Fibroblast of lung (primary cell): Measurements from ENCODE around the gene CALD1. TPM values are rescaled to one million over a fixed set of nuclear protein-coding genes. Genes with fewer than 3 reads are reported as not detected.

Experiments used
- DNase-seq, 2 donors: peaks; one replicate each; pipeline versions ENCODE4 v3.0.0 to v3.0.0-alpha.2; 2010; ENCODE audit warnings: low read depth in 2 of 2
- H2AFZ ChIP-seq: 2 replicates; pipeline ENCODE4 v1.5.1; 2012; ENCODE audit warnings: low read length, control low read depth, inconsistent platforms
- H3K27ac ChIP-seq: 2 replicates; pipeline ENCODE4 v1.5.1; 2011; ENCODE audit warnings: low read length, control low read depth; ENCODE audit not compliant: insufficient read depth
- H3K27me3 ChIP-seq: 2 replicates; pipeline ENCODE4 v1.5.1; 2011; ENCODE audit warnings: mild to moderate bottlenecking, low read length; ENCODE audit not compliant: control insufficient read depth, insufficient read depth
- H3K36me3 ChIP-seq: 2 replicates; pipeline ENCODE4 v1.5.1; 2011; ENCODE audit warnings: low read length; ENCODE audit not compliant: control insufficient read depth, insufficient read depth
- H3K4me1 ChIP-seq: 2 replicates; pipeline ENCODE4 v1.5.1; 2011; ENCODE audit warnings: low read length; ENCODE audit not compliant: control insufficient read depth, insufficient read depth; ENCODE audit errors: extremely low read depth
- H3K4me2 ChIP-seq: 2 replicates; pipeline ENCODE4 v1.5.1; 2011; ENCODE audit warnings: low read length, control low read depth; ENCODE audit not compliant: insufficient read depth; ENCODE audit errors: extremely low read depth
- H3K4me3 ChIP-seq, 4 experiments: fragments of 200-600 bp in 1 of 4; sonication (generic) in 1 of 4; replicated peaks in 1 of 4; 2 replicates each; pipeline ENCODE4 v1.5.1; 2011 to 2016; ENCODE audit warnings: low read length in 4 of 4, low read depth in 3 of 4, mild to moderate bottlenecking in 3 of 4, control low read depth in 2 of 4, inconsistent platforms in 1 of 4, mixed read lengths in 1 of 4; ENCODE audit not compliant: insufficient read depth in 1 of 4; ENCODE audit errors: control extremely low read depth in 1 of 4
- H3K79me2 ChIP-seq: 2 replicates; pipeline ENCODE4 v1.5.1; 2012; ENCODE audit warnings: mild to moderate bottlenecking, low read length, inconsistent platforms; ENCODE audit not compliant: control insufficient read depth, insufficient read depth
- H3K9ac ChIP-seq: 2 replicates; pipeline ENCODE4 v1.5.1; 2011; ENCODE audit warnings: mild to moderate bottlenecking, low read length, control low read depth; ENCODE audit not compliant: insufficient read depth
- H3K9me3 ChIP-seq: 2 replicates; pipeline ENCODE4 v1.5.1; 2012; ENCODE audit warnings: low read depth, low read length; ENCODE audit not compliant: control insufficient read depth, insufficient read depth
- H4K20me1 ChIP-seq: 2 replicates; pipeline ENCODE4 v1.5.1; 2011; ENCODE audit warnings: low read length; ENCODE audit not compliant: control insufficient read depth, insufficient read depth; ENCODE audit errors: extremely low read depth
- EZH2 ChIP-seq: IDR thresholded peaks from 2 replicates; pipeline ENCODE4 v1.5.1; 2012; ENCODE audit warnings: low read length, control low read depth, mild to moderate bottlenecking; ENCODE audit errors: missing control alignments
- polyA plus RNA-seq, 2 donors: library from polyadenylated mRNA; depleted of rRNA in 1 of 2; stranded (reverse) in 1 of 2; unstranded in 1 of 2; fragments of >200 nt; gene quantifications; 2 replicates each; pipeline ENCODE4 v1.2.1, GENCODE V29; 2011 to 2012; ENCODE audit warnings: missing spikeins in 1 of 2
- total RNA-seq: library from RNA; depleted of rRNA; stranded (reverse); fragments of >200 nt; gene quantifications from 2 replicates; pipeline ENCODE4 v1.2.1, GENCODE V29; 2014
- TF ChIP-seq, protein P1 (sequence below), 2 donors: IDR thresholded peaks in 1 of 2; conservative IDR thresholded peaks in 1 of 2; 1 replicate in 1 of 2; 2 replicates in 1 of 2; pipeline ENCODE4 v1.5.1; 2011 to 2012; ENCODE audit warnings: low read length in 2 of 2, control low read depth in 1 of 2, inconsistent platforms in 1 of 2, low read depth in 1 of 2, mild to moderate bottlenecking in 1 of 2

Gene CALD1
- total and polyA plus RNA-seq, 2 donors (not counting 1 experiment from before 2014, with no cell fraction given): 343 to 1,187 TPM

DNA sequence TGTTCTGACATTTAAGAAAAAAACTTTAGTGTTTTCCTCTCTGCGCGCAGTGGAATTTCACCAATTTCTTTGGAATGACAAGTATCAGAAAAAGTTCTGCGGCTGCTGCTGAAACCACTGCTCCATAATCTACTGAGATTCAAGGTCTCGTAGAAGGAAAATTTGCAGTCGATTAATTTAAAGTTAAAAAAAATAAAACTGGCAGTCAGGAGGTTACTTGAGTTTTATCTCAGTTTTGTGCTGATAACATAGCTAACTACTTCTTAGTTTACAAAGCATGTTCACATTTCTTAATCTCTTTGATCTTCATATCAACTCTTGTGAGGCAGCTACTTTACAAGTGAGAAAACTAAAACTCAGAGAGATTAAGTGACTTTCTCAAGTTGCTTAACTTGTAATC lies 18.2 kb upstream of the CALD1 start:
- no peaks in the 10 kb centered on the region for H3K9me3 ChIP-seq
- no peaks in the 10 kb centered on the region for H3K27me3 ChIP-seq
- no peaks in the 10 kb centered on the region for H3K36me3 ChIP-seq
- no peak overlapping the region for H3K27ac ChIP-seq
- no peak overlapping the region for H2AFZ ChIP-seq
- H3K79me2 ChIP-seq: no peaks in the 10 kb centered on the region
- no peaks in the 10 kb centered on the region for H4K20me1 ChIP-seq
- H3K4me1 ChIP-seq: peaks cover 5% of the 10 kb centered on the region
- DNase-seq: peak in 1 of 2 donors; percentile 73
- no peak overlapping the region for H3K4me3 ChIP-seq
- peak overlapping the region; percentile 35 for H3K4me2 ChIP-seq
- no peak for TF ChIP-seq EZH2
- TF ChIP-seq, protein P1, sequence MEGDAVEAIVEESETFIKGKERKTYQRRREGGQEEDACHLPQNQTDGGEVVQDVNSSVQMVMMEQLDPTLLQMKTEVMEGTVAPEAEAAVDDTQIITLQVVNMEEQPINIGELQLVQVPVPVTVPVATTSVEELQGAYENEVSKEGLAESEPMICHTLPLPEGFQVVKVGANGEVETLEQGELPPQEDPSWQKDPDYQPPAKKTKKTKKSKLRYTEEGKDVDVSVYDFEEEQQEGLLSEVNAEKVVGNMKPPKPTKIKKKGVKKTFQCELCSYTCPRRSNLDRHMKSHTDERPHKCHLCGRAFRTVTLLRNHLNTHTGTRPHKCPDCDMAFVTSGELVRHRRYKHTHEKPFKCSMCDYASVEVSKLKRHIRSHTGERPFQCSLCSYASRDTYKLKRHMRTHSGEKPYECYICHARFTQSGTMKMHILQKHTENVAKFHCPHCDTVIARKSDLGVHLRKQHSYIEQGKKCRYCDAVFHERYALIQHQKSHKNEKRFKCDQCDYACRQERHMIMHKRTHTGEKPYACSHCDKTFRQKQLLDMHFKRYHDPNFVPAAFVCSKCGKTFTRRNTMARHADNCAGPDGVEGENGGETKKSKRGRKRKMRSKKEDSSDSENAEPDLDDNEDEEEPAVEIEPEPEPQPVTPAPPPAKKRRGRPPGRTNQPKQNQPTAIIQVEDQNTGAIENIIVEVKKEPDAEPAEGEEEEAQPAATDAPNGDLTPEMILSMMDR (conservative IDR thresholded peaks at IDR 0.05 in 1 of 2, IDR thresholded peaks at IDR 0.05 in 1 of 2; ENCODE audit: low read depth in 1 of 2, low read length in 2 of 2): no peak
- H3K9ac ChIP-seq: no peak overlapping the region

DNA sequence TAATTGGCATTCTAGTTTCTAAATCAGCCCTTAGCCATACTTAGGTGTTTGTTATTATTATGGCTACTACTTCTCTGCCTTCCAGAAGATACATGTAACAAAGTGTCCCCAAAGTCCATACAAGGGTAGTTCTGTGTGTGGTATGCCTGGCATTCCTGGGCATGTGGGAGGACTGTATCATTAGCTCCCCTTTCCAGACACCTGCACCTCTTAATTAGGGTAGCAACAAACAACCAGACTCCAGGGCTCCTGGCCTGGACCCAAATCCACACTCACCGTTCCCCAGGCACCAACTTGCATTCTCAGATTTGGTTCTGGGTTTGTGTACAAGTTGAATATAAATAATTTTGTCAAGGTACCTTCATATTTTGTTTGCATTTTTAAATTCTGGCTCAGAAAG lies 15.5 kb upstream of the CALD1 start:
- H3K9ac ChIP-seq: no peak overlapping the region
- no peak overlapping the region for H3K27ac ChIP-seq
- H3K4me1 ChIP-seq: peaks cover 25% of the 10 kb centered on the region
- no peaks in the 10 kb centered on the region for H3K27me3 ChIP-seq
- no peaks in the 10 kb centered on the region for H3K79me2 ChIP-seq
- H3K9me3 ChIP-seq: no peaks in the 10 kb centered on the region
- no peak overlapping the region for H3K4me2 ChIP-seq
- H3K36me3 ChIP-seq: no peaks in the 10 kb centered on the region
- H3K4me3 ChIP-seq: no peak overlapping the region
- DNase-seq: no peak
- H4K20me1 ChIP-seq: no peaks in the 10 kb centered on the region
- no peak overlapping the region for H2AFZ ChIP-seq
- TF ChIP-seq, protein P1 (conservative IDR thresholded peaks at IDR 0.05 in 1 of 2, IDR thresholded peaks at IDR 0.05 in 1 of 2; ENCODE audit: low read depth in 1 of 2, low read length in 2 of 2): no peak
- no peak for TF ChIP-seq EZH2

DNA sequence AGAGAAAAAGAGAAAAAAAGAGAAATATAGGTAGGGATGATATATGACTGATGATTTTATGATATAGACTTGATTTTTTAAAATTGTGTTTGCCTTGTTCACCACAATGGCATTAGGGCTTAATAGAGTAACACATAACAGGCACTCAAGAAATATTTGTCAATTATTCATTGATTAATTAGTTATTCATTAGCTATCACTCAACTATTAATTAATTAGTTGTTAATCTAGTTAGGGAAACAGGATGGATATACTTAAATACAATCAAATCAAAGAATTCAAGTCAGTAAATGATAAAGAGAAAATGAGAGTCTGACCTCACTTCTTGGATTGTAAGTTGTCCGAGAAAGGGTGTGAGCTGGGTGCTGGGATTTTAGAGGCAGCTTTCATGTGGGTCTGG lies 15.1 kb upstream of the CALD1 start:
- no peaks in the 10 kb centered on the region for H4K20me1 ChIP-seq
- no peak overlapping the region for H3K4me3 ChIP-seq
- no peak overlapping the region for H2AFZ ChIP-seq
- no peaks in the 10 kb centered on the region for H3K9me3 ChIP-seq
- no peak overlapping the region for H3K27ac ChIP-seq
- no peak overlapping the region for H3K4me2 ChIP-seq
- H3K4me1 ChIP-seq: peaks cover 25% of the 10 kb centered on the region
- H3K9ac ChIP-seq: no peak overlapping the region
- no peaks in the 10 kb centered on the region for H3K27me3 ChIP-seq
- H3K79me2 ChIP-seq: no peaks in the 10 kb centered on the region
- no peaks in the 10 kb centered on the region for H3K36me3 ChIP-seq
- DNase-seq: no peak
- TF ChIP-seq, protein P1 (conservative IDR thresholded peaks at IDR 0.05 in 1 of 2, IDR thresholded peaks at IDR 0.05 in 1 of 2; ENCODE audit: low read depth in 1 of 2, low read length in 2 of 2): no peak
- no peak for TF ChIP-seq EZH2
